Aortic smooth muscle cell (primary cell): ENCODE measurements around the gene B4GALT2. TPM values are rescaled to one million over a fixed set of nuclear protein-coding genes. Genes with fewer than 3 reads are reported as not detected.

Experiments
- total RNA-seq: library from RNA; depleted of rRNA; stranded (reverse); fragments of >200 nt; gene quantifications from 2 replicates; pipeline ENCODE4 v1.2.3, GENCODE V29; 2014

Gene B4GALT2, protein sequence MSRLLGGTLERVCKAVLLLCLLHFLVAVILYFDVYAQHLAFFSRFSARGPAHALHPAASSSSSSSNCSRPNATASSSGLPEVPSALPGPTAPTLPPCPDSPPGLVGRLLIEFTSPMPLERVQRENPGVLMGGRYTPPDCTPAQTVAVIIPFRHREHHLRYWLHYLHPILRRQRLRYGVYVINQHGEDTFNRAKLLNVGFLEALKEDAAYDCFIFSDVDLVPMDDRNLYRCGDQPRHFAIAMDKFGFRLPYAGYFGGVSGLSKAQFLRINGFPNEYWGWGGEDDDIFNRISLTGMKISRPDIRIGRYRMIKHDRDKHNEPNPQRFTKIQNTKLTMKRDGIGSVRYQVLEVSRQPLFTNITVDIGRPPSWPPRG
- 70.5 and 72.9 TPM in 2 replicates for total RNA-seq

DNA sequence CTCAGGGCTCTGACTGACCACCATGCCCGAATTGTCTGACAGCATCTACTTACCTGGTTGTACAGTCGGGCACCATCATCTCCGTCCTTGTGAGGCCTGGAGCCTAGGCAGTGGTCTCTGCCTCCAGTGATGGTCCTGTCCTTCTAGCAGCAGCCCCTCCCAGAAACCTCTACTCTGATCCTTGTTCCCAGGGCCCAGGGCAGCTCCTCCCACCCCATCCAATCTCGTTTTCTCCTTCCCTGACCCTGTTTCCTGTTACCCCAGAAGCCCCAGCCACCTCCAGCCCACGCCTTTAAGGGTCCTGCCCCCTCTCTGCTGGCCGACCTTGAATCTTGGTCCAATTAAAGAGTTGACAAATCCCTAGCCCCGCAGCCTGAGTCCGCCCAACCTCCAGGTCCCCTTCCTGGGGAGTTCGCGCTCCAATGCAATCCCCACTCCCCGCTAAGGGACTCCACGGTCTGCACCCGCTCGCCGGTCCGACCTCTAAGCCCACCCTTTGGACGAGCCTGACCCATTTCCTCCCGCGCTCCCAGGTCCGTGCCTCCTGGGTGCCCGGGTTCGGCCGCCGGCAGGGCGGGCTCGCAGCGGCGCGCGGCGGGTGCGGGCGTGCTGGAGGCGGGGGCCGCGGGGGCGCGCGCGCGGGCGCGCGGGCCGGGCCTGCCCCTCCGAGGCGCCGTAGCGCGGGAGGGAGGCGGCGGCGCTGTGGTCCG, at the start of gene B4GALT2:
TSS of gene B4GALT2 (plus strand) at position 660 of the 710 bp plus-strand sequence. CDS start 1,951 bp downstream, outside the sequence.

DNA sequence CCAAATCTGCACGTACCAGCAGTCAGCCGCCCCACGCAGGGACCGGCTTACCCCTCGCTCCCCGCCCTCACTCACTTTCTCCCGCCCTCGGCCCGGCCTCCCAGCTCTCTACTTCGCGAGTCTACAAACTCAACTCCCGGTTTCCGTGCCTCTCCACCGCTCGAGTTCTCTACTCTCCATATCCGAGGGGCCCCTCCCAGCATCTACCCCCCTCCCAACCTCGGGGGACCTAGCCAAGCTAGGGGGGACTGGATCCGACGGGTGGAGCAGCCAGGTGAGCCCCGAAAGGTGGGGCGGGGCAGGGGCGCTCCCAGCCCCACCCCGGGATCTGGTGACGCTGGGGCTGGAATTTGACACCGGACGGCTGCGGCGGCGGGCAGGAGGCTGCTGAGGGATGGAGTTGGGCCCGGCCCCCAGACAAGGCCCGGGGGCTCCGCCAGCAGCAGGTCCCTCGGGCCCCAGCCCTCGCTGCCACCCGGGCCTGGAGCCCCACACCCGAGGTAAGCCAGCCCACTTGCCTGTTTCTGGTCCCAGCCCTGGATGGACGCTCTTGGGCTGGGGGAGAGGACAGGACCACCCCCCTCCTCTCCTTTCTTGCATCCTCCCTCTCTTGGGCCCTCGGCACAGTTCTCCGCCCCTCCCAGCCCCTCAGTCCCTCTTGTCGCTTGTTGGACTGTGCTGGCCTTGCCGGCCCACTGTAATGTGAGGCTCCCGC, 45.5 kb upstream of the B4GALT2 start, which contains the start of gene ARTN:
TSS of gene ARTN (plus strand) at position 416 of the 715 bp plus-strand sequence. CDS start 1,856 bp downstream, outside the sequence.

DNA sequence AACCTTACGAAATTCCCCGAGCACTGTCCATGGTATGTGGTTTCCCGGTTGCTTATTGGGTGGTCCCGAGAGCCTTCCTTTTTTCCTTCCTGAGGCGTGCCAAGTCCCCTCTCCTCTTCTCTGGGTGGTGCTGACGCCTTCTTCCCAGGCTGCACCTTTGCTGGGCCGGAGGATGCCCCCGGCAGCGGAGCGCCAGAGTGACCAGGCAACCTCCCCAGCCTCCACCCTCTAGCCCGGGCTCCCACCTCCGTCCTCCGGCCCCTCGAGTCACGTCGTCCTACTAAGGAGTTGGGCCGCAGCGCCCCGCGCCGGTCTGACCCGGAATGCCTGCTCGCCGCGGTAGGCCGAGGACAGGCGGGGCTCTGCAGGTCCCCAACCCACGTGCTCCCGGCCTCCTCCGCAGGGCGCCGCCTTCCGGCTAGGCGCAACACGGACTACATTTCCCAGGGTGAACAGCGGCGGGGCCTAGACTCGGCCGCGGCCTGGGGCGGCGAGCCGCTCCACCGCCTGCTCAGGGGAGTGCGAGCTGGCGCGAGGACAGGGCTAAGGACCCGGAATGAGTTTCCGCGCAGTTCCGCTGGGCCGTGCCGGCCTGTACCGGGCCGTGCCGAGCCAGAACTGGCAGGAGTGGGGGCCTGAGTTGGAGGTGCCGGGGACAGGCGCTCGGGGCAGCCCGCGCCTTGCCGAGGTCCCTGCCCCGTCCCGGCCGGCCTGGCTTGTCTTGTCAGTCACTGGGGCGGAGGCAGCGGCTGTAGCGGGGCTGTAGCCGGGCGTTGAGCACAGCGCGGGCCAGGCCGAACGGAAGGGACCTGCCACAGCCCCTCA, 32.6 kb upstream of the B4GALT2 start, which contains the start of gene IPO13:
TSS of gene IPO13 (plus strand) at position 715 of the 825 bp plus-strand sequence. CDS start 651 bp downstream, outside the sequence.

DNA sequence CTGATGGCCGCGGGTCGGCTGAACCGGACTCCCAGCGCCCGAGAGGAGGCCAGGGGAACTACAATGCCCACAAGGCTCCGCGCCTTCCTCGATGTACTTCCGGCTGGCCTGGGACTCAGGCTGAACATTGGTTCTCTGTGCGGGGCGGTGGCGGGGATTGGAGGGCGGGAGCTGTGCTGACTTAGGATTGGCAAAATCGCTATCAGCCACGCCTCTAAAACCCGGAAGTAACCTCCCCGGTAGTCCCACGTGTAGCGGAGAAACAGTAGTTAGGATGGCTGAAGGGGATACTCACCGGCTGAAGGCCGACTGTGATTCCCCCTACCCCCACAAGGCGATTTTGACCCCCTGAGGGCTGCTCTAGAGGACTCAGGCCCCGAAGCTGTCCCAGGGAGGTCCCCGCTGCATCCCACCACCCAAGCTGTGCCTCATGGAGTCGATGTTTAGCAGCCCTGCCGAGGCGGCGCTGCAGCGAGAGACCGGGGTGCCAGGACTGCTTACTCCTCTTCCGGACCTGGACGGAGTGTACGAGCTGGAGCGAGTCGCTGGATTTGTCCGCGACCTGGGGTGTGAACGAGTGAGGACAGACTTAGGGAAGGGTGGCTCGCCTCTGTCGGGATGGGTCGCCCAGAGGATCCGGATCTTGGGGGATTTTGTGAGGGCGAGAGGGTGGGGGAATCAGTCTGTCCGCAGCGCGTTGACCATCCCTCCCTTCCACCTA, 9.1 kb upstream of the B4GALT2 start, which contains the start of gene DPH2:
TSS of gene DPH2 (plus strand) at position 265 of the 721 bp plus-strand sequence. CDS start at position 431, 166 bp downstream.

DNA sequence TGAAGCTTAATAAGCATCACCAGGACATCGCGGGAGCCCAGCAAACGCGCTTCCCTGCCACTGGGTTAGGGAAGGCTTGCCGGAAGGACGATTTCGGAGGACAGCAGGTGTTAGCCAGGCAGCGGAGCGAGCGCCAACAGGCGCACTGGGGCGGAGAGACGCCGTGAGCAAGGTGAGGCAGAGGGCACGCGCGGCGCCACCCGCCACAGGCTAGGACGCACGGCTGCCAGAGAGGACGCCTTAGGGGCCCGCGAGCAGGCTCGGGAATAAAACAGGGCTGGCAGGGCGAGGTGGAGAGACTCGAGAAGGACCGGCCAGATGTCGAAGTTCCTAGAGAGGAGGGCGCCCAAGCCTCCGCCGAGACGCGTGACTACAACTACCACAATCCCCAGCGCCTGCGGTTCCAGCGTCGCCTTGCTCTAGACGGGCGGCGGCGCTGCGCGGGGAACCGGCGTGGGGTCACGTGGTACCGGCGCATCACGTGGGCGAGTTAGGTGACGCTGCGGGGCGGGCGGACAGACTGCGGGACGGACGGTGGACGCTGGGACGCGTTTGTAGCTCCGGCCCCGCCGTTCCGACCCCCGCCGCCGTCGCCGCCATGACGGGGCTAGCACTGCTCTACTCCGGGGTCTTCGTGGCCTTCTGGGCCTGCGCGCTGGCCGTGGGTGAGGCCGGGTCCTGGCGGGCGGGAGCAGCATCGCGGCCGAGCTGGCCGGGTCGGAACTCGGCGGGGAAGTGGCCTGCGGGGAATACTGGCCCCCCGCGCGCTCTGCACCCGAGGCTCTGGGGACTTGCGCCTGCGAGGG, 4.4 kb upstream of the B4GALT2 start, which contains the start of gene ATP6V0B:
TSS of gene ATP6V0B (plus strand) at position 518 of the 806 bp plus-strand sequence. CDS start at position 599, 81 bp downstream.

DNA sequence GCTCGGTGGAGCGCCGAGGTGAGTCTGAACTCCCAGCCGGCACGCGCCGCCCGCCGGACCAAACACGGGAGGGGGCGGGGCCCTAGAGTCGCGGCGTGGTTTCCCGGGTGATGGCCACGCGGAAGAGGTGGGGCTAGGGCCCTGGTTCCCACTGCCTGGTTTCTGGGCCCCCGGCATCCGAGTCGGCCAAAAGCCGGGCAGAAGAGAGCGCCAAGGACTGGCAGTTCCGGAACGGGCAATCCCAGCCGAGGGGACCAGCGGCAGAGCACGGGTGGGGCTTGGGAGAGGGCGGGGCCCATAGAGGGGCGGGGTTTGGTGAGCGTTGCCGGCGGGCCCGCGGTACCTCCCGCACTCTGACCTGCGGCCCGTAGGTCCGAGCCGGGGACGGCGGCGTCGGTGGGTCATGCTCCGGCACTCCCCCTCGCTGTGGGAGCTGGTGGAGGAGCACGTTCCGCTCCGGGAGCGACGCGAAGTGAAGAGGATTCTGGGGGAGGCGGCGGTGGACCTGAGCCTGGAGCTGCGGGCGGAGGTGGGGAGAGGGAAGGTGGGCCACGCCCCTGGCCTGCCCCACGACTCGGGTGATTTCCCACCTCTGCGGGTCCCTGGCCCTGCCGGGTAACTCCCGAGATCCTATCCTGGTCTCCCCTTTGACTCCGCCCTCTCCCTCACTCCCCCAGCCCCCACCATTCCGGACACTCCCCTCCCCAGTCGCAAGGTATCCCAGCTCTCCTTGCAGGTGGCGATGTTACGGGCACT, 12.6 kb downstream of the B4GALT2 start, which contains the start of gene CCDC24:
TSS of gene CCDC24 (plus strand) at position 124 of the 756 bp plus-strand sequence. CDS start at position 404, 280 bp downstream.

DNA sequence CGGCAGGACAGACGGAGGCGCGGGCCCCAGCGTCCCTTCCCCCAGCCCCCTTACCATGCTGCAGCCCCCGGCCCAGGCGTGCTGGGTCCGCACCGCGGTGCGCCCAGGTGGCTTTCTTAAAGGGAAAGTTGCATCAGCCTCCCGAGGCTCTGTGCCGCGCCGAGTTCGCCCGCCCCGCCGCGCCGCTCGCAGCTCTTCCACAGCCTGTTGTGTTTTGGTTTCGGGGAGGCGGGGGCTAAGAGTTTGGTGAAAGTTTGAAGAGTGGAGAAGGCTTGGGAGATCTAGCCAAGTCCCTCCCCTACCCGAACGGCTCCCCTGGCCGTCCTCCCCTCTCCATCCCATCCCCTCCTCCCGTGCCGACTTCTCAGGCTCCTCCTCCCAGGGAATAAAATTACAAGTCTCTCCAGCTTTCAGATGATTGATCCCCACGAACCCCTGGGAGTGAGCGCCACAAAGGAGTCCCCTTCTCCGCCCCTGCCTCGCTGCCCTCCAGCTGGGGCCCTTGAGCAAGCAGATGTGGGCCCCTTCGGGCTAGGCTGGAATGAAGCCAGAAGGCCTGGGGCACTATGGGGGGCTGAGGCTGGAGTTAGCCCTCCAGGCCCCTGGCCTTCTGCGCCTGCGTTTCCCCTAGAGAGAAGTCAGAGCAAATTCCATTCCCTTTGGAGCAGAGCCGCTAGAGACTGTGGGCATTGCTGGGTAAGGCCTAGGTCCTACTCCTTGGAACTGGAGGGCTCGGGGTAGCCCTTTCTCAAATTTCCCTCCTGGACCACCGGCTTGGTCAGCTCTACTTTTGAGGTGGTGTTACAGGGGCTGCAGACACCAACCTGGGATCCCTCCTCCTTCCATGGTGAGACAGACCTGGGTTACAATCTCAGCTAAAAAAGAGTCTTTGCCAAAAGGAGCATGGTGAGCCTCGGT, 52.5 kb downstream of the B4GALT2 start, which contains the start of gene SLC6A9:
TSS of gene SLC6A9 (minus strand) at position 211 of the 918 bp plus-strand sequence. CDS start 7,185 bp downstream, outside the sequence.

Other genes starting within 250 kb of the B4GALT2 start
- gene ARTN, start 45.4 kb upstream of the B4GALT2 start, total RNA-seq, result under 0.01 and 0.25 TPM in 2 replicates
- 17.2 and 18.4 TPM in 2 replicates for gene IPO13, start 32.3 kb upstream of the B4GALT2 start, total RNA-seq
- 10.6 and 12.6 TPM in 2 replicates for gene DPH2, start 9.2 kb upstream of the B4GALT2 start, total RNA-seq
- 115 and 150 TPM in 2 replicates for gene ATP6V0B, start 4.2 kb upstream of the B4GALT2 start, total RNA-seq
- 4.0 and 4.8 TPM in 2 replicates for gene CCDC24, start 12.4 kb downstream of the B4GALT2 start, total RNA-seq
- gene SLC6A9, start 52.3 kb downstream of the B4GALT2 start, total RNA-seq, result 5.1 and 5.3 TPM in 2 replicates
- gene KLF17, start 139.6 kb downstream of the B4GALT2 start, total RNA-seq, result 0.06 and 0.26 TPM in 2 replicates
- not detected in 2 replicates for gene KLF18, start 162.4 kb downstream of the B4GALT2 start, total RNA-seq
- 17.7 and 22.1 TPM in 2 replicates for gene DMAP1, start 234.3 kb downstream of the B4GALT2 start, total RNA-seq